Fibroblast of skin of right quadriceps (primary cell): Measurements from ENCODE around the gene BCAM.
"Not testable (repeated sequence)": the region's sequence is repeated elsewhere in the genome, so short reads cannot be mapped to it uniquely, and the experiment has no call there.

ENCODE experiments used
- DNase-seq: peaks from one replicate; pipeline ENCODE4 v3.0.0-alpha.2; 2013

Gene BCAM

DNA sequence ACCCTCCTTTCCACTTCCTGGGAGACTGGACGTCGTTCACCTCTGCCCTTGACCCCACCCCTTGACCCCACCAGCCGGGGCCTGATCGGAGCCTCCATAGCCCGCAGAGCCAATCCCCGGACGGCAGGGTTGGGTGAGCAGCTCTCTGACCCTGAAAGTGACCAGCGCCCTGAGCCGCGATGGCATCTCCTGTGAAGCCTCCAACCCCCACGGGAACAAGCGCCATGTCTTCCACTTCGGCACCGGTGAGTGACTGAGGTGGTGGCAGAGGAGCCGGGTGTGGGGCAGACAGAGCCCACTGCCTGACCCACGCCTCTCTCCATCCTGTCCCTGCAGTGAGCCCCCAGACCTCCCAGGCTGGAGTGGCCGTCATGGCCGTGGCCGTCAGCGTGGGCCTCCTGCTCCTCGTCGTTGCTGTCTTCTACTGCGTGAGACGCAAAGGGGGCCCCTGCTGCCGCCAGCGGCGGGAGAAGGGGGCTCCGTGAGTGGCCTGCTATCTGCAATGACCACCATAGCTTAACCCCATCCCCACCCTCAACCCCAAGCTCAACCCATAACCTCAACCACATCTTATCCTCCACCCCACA, 10.4 kb downstream of the BCAM start:
- no peak for DNase-seq

DNA sequence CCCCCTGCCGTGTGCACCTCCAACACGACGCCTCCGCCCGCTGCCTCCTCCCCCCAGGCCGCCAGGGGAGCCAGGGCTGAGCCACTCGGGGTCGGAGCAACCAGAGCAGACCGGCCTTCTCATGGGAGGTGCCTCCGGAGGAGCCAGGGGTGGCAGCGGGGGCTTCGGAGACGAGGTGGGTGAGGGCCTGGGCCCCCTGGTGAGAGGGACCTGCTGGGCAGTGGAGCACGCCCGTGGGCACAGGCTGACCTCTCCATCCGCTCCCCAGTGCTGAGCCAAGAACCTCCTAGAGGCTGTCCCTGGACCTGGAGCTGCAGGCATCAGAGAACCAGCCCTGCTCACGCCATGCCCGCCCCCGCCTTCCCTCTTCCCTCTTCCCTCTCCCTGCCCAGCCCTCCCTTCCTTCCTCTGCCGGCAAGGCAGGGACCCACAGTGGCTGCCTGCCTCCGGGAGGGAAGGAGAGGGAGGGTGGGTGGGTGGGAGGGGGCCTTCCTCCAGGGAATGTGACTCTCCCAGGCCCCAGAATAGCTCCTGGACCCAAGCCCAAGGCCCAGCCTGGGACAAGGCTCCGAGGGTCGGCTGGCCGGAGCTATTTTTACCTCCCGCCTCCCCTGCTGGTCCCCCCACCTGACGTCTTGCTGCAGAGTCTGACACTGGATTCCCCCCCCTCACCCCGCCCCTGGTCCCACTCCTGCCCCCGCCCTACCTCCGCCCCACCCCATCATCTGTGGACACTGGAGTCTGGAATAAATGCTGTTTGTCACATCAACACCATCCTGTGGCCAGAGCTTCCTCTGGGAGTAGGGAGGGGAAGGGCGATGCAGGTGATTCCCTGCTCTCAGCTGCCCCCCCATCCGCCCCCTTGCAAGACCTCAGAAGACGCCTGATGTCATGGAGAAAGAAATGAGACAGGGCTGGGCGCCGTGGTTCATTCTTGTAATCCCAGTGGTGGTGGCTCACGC, 12.0 kb downstream of the BCAM start:
- DNase-seq, result no peak

DNA sequence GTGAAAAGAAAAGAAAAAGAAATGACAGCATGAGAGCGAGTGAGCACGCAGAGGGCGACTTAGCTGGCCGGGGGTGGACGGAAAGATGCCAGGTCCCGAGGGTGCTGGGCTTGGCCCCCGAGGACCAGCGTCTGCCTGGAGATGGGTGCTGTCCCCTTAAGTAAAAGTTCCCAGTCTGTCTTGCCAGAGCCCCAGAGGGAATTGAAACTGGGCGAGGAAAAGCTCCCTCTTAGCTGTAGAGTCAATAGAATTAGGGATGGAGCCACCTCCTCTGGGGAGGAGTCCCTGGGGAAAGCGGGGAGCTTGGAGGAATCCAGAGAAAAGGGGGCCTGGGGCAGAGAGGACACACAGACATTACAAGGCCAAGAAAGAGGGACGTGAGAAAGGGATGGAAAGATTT, 13.3 kb downstream of the BCAM start:
- no peak for DNase-seq

DNA sequence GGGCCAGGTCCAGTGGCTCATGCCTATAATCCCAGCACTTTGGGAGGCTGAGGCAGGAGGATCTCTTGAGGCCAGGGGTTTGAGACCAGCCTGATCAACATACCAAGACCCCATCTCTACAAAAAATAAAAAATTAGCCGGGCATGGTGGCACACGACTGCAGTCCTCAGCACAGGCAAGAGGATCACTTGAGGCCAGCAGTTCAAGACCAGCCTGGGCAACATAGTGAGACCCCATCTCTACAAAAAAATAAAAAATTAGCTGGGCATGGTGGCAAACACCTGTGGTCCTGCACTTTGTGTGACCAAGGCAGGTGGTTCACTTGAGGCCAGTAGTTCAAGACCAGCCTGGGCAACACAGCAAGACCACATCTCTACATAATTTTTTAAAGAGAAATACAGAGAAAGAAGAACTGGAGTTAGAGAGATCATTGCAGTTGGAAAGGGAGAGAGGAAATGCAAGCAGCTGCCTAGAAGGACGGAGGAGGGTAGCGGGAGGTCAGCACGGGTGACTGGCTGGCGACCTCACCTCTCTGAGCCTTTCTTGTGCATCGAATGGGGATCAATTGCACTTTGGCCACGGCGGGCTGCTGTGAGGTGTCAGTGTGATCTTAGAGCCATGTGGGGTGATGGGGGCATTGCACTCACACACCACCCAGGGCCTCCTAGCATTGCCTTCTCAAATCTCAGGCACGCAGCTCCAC, 13.9 kb downstream of the BCAM start:
- DNase-seq, result no peak

DNA sequence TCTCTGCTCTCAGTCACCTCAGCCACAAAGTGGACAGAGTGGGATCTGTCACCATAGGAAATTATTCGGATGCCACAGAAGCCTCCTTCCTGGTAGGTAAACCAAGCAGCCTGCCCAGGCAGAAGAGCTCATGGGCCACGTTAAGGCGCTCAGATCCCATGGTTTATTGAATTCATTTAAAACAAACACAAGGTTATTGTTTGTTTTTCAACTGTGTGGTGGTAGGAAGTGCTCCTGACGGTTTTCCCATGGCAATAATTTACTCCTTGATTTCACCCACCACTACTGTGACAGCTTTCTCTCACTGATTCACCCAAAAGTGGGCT, 14.4 kb downstream of the BCAM start:
- no peak for DNase-seq

DNA sequence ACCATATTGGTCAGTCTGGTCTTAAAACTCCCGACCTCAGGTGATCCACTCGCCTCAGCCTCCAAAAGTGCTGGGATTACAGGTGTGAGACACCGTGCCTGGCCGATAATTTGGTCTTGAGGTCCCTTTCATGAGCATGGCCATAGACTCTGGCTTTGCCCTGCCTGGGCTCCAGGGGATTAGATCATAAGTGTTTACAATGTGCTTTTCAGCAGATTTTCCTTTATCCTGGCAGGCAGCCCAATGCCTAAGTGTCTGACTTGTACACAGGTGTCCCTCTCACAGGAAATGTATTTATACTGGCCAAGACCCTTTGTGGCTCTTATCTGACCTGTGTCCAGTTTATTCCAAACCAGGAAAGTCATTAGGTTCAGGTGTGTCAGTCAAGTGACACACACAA, 15.9 kb downstream of the BCAM start:
- no peak for DNase-seq

DNA sequence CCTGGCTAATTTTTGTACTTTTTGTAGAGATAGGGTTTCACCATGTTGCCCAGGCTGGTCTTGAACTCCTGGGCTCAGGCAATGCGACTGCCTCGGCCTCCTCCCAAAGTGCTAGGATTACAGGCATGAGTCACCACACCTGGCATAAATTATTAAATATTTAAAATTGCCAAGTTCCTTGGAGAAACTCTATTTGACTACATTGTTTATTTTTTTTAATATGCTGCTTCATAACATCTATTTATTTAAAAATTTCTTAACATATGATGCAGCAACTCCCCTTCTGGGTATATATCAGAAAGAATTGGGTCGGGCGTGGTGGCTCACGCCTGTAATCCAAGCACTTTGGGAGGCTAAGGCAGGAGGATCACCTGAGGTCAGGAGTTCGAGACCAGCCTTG, 24.0 kb downstream of the BCAM start:
- not testable (repeated sequence) for DNase-seq

DNA sequence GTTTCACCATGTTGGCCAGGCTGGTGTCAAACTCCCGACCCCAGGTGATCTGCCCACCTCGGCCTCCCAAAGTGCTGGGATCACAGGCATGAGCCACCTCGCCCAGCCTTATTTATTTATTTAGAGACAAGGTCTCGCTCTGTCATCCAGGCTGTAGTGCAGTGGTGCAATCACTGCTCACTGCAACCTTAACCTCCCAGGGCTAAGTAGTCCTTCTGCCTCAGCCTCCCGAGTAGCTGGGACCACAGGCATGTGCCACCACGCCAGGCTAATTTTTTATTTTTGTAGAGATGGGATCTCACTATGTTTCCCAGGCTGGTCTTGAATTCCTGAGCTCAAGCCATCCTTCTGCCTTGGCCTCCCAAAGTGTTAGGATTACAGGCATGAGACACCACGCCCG, 25.5 kb downstream of the BCAM start:
- DNase-seq, result not testable (repeated sequence)

DNA sequence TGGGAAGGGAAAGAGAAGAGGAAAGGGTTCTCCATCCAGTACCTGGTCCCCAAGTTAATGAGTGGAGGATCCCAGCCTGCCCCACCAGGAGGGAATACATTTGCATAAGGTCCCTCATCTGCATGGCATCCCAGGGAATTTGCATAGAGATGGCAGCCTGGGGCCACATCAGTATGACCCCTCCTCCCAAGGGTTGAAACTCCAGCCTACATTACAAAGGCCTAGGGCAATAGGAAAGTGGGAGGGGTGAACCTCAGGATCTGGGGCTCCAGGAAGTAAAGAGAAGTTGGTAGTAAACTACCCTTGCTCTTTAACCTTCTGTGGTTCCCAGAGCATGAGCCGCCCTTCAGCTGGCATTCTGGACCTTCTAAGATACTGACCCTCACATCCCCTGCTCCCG, 30.4 kb downstream of the BCAM start:
- DNase-seq, result no peak

DNA sequence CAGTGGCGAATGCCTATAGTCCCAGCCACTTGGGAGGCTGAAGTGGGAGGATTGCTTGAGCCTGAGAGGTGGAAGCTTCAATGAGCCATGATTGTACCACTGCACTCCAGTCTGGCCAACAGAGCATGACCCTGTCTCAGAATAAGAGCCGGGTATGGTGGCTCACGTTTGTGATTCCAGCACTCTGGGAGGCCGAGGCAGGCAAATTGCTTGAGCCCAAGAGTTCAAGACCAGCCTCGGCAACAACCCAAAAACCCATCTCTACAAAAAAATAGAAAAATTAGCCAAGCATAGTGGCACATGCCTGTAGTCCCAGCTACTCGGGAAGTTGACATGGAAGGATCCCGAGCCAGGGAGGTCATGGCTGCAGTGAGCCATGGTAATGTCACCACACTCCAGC, 31.9 kb downstream of the BCAM start:
- DNase-seq, result no peak

DNA sequence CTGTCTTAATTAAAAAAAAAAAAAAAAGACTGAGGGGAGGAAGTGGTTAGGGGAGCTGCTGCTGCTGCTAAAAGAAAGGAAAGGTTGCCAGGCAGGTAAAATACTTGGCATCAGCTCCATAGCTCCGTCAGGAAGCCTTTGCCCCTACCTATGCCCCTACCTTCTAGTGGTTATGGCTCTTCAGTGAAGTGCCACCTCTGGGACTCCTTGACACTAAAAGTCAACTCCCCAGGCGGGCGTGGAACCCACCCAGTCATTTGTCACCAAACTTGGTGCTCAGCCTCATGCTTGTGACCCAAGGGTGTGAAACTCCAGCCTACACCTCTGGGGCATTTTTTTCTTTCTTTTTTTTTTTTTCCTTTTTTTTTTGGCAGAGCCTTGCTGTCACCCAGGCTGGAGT, 32.3 kb downstream of the BCAM start:
- DNase-seq, result no peak

DNA sequence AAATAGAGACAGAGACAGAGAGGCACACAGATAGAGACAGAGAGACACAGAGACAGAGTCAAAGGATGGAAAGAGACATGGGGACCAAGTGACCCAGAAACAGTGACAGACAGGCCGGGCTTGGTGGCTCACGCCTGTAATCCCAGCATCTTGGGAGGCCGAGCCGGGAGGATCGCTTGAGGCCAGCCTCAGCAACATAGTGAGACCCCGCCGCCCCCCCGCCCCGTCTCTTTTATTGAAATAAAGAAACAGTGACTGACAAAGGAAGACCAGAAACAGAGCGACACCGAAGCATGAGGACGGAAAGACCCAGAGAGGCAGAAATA, 36.3 kb downstream of the BCAM start:
- no peak for DNase-seq

DNA sequence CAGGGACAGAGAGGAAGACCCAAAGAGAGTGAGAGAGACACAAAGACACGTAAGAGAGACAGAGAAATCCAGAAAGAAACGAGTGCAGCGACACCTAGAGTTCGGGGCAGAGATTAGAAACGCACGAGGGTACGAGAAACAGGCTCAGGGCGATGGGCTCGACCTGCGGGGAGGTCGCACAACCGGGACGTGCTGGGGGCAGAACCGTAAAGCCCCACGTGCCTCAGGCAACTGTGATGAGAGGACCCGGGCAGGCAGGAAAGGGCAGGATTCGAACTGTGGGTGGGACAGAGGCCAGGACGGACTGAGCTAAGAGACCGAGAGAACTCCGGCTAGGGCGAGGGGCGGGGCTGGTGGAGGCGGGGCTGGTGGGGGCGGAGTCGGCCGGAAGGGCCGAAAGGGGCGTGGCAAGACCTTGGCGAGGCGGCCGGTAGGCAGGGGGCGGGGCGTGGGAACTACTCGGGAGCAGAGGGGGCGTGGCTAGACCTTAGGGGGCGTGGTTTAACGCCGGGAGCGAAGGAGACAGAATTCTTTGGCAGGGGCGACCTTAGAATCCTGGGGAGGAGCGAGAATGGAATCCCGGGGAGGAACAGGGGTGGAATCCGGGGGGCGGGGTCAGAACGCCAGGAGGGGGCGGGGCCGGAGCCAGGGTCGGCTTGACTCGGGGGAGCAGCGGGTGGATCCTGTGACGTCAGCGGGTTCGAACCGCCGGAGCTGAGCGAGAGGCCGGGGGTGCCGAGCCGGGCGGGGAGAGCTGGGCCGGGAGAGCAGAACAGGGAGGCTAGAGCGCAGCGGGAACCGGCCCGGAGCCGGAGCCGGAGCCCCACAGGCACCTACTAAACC, 36.9 kb downstream of the BCAM start, which contains the start of gene NECTIN2:
NECTIN2 (plus strand) TSS at position 686 of the 843 bp plus-strand sequence. CDS start 229 bp downstream, outside the sequence.
- DNase-seq, result peak; percentile 98

DNA sequence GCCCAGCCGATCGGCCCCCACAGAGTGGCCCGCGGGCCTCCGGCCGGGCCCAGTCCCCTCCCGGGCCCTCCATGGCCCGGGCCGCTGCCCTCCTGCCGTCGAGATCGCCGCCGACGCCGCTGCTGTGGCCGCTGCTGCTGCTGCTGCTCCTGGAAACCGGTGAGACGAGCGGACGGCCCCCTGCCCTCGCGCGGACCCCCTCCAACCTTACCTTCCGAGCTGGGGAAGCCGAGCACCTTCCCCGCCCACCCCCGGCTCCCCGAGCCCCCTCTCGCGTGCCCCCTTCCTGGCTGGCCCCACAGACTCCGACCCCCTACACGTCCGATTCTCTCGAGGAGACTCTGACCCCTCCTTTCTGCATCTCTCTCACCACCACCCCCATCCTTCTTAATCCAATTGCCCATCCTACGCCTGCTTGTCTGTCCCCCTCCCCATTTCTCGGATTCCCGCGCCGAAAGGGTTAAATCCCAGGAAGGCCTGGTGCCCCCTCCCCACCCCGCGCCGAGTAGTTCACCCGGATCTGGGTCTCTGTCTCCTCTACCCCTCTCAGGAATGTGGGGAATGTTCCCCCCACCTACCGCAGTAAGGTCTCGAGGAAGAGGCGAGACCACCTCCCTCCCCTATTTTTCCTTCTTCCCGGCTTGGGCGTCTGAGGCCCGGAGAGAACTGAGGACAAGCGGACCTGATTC, 37.7 kb downstream of the BCAM start:
- peak; percentile 62 for DNase-seq

DNA sequence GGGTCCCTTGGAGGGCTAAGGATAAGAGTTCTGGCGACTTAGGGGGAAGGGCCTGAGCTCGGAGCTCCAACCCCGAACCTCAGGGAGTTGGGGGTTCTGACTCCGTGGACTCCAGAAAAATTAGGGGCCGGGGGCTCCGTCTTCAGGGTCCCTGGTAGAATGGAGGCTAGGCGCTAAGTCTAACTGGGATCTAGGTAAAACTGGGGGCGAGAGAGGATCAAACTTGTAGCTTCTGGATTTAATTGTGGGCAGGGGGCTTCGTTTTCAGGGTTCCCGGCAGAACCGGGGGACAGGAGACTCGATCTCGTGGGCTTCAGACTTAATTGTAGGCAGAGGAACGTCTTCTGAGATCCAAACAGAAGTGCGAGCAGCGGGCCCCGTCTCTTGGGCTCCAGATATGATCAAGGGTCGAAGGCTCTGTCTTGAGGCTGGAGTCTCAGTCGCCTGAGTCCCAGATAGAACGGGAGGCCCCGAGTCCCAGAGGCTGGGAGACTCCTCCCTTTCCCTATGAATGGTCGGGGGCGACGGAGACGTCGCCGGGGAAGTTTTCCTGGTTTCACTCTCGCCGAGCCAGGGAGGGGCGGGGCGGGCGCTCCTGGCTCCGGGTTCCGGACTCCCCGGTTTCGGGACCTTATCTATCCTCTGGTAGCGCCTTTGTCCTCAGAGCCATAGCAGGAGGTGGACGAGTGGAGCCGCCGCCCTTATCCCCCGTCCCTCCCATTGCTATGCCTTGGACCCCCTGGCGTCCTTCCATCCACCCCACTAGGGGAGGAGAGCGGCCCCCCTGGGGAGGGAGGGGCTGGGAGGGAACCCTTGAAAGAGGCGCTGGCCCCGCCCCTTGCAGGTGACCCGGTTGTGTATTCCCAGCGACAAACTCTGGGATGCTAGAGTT, 38.5 kb downstream of the BCAM start:
- peak; percentile 50 for DNase-seq

DNA sequence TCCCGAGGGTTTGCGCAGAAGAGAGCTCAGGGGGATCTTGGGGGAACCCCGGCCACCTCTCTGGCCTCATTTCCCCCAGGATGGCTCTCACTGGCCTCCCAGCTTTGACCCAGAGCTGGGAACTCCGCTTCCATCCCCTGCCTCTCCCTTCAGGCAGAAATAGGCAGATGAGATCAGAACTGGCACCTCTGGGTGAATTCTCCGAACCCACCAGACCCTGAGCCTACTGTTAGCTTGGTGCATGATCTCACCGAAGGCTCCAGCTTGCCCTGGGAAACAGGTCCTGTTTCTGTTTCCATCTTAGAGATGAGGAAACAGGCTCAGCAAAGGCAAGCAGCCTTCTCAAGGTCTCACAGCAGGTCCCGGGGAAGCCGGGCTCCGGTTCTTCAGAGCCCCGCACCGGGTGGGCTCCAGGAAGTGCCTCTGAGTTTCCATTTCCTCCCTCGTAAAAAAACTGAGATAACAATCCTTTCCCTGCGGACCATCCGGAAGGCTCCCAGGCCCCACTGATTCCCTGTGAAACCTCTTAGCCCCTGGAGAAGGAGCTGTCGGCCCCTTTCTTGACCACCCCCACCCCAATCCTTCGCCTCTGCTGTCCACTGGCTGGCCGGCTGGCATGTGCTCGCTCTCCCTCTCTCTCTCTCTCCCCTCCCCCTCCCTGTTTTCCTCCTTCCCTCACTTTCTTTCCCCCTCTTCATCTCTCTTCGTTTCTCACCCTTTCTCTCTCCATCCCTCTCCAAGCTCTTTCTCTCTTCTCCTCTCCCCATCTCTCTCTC, 39.3 kb downstream of the BCAM start:
- peak; percentile 37 for DNase-seq

DNA sequence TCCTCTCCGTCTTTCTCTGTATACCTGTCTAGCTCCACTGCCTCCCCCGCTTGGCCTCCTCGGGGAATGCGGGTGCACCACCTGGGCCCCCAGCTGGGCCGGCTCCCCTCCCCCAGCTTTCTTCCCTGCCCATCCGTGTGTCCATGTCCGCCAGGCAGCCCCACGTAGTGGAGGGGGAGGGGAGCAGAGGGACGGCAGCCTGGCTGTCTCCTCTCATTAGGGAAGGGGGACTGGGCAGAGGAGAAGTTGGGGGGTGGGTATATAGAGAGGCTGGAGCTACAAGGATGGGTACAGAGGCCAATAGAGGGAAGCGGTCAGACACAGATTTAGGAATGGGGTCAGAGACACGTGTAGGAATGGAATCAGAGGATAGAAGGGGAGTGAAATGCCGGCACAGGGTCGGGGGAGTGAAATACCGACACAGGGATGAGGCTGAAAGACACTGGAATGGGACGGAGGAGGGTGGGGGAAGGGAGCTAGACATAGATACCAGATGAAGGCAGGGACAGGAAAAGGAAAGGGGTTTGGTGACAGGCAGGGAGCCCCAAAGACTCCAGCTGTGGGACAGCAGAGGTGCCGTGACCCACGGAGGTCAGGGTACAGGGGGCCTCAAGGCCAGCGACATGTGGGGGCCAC, 40.0 kb downstream of the BCAM start:
- DNase-seq, result no peak

DNA sequence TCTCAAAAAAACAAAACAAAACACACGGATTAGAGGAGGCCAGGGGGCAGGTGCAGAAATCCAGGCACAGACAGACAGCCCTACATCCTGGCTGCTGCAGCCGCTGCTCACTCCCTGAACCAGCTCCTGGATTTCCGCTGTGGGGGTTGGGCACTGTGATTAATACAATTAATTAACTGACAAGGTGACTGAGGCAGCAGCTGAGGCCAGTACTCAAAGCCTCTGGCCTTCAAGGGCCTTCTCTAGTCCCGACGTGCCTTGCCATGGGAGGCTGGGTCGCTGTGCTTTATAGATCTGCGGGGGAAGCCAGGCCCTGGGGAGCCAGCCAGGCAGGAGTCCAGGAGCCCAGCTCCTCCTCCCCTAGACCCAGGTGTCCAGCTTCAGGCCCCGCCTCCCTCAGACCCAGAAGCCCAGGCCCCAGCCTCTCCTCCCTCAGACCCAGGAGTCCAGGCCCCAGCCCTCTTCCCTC, 41.8 kb downstream of the BCAM start:
- no peak for DNase-seq

DNA sequence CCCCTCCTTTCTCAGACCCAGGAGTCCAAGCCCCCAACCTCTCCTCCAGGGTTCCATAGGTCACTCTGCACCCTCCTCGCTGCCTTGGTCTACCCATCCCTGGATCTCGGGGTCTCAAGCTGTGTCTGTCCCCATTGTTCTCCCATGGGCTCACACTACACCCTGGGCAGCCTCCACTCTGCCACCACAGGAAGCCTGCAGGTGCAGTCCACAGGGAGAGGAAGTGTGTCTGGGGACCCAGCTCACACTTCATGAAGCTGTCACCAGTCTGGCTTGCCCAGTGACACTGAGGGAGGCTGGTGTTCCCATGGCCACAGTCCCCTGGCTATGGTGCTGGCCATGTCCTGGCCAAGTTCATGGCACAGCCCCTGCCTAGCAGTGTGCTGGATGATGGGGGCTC, 42.5 kb downstream of the BCAM start:
- DNase-seq, result no peak

DNA sequence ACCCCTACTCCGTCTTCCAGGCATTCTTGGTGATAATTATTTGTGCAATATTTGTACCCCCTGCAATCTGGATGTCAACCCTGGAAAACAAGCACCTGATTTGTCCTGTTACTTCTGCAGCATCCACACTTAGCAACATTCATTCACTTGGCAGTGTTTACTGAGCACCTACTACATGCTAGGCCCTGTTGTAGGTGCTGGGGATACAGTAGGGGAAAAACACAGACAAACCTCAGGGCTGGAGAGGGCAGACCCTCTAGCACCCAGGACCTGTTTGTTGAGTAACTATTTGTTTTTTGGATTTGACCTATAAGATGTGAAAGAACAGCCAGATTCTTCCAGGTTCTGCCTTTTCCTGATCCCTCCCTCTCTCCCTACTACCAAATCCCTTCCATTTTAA, 46.7 kb downstream of the BCAM start:
- DNase-seq, result no peak
